HepG2 (cell line): ENCODE results near the gene NKD1. TPM values are rescaled to one million over a fixed set of nuclear protein-coding genes. Genes with fewer than 3 reads are reported as not detected.

ENCODE experiments used
- ARNT2 ChIP-seq: sonication (generic); formaldehyde crosslinking; IDR thresholded peaks from 2 replicates; pipeline ENCODE4 v1.8.0; 2022; ENCODE audit warnings: mild to moderate bottlenecking, low read depth, missing genetic modification reagents, moderate library complexity
- BRD4 ChIP-seq: sonication (generic); formaldehyde crosslinking; IDR thresholded peaks from 2 replicates; pipeline ENCODE4 v1.4.0; 2020; ENCODE audit warnings: missing genetic modification reagents
- CAMTA2 ChIP-seq: sonication (generic); formaldehyde crosslinking; IDR thresholded peaks from 2 replicates; pipeline ENCODE4 v1.4.0; 2020; ENCODE audit warnings: mild to moderate bottlenecking, missing genetic modification reagents, borderline replicate concordance
- CEBPG ChIP-seq: IDR thresholded peaks from 2 replicates; pipeline ENCODE4 v1.6.1; 2016
- CENPT ChIP-seq: sonication (generic); formaldehyde crosslinking; IDR thresholded peaks from 2 replicates; pipeline ENCODE4 v1.8.0; 2022; ENCODE audit warnings: low read depth, mild to moderate bottlenecking, moderate library complexity, missing genetic modification reagents
- EED ChIP-seq: sonication (generic); formaldehyde crosslinking; IDR thresholded peaks from 2 replicates; pipeline ENCODE4 v1.5.0; 2020; ENCODE audit warnings: mild to moderate bottlenecking, missing genetic modification reagents
- EZH2 ChIP-seq: conservative IDR thresholded peaks from 2 replicates; pipeline ENCODE4 v1.6.1; 2012; ENCODE audit warnings: mild to moderate bottlenecking, low read depth, low read length, moderate library complexity
- GZF1 ChIP-seq: sonication (generic); formaldehyde crosslinking; IDR thresholded peaks from 2 replicates; pipeline ENCODE4 v1.5.1; 2020; ENCODE audit warnings: mild to moderate bottlenecking, missing genetic modification reagents
- HNRNPL ChIP-seq: fragments of 200-400 bp; formaldehyde crosslinking; IDR thresholded peaks from 2 replicates; pipeline ENCODE4 v1.6.1; 2017; ENCODE audit warnings: mild to moderate bottlenecking, low read depth, low read length
- HOXA5 ChIP-seq: sonication (generic); formaldehyde crosslinking; IDR thresholded peaks from 2 replicates; pipeline ENCODE4 v1.4.0; 2020; ENCODE audit warnings: missing genetic modification reagents
- IKZF1 ChIP-seq: fragments of 450-650 bp; IDR thresholded peaks from 2 replicates; pipeline ENCODE4 v1.7.1; 2016
- JDP2 ChIP-seq: sonication (generic); formaldehyde crosslinking; IDR thresholded peaks from 2 replicates; pipeline ENCODE4 v1.8.1; 2022; ENCODE audit warnings: missing genetic modification reagents, borderline replicate concordance
- LCORL ChIP-seq, 2 experiments: fragments of 450-650 bp in 1 of 2; sonication (generic) in 1 of 2; formaldehyde crosslinking in 1 of 2; IDR thresholded peaks; 2 replicates each; pipeline versions ENCODE4 v1.5.0 to v1.6.1; 2017 to 2020; ENCODE audit warnings: antibody characterized with exemption in 1 of 2, missing genetic modification reagents in 1 of 2
- MTF1 ChIP-seq: sonication (generic); formaldehyde crosslinking; IDR thresholded peaks from 2 replicates; pipeline ENCODE4 v1.5.0; 2020; ENCODE audit warnings: missing genetic modification reagents
- MZF1 ChIP-seq: sonication (generic); formaldehyde crosslinking; IDR thresholded peaks from 2 replicates; pipeline ENCODE4 v1.8.1; 2023; ENCODE audit warnings: mild to moderate bottlenecking, missing genetic modification reagents, borderline replicate concordance
- NFATC3 ChIP-seq: sonication (generic); formaldehyde crosslinking; IDR thresholded peaks from 2 replicates; pipeline ENCODE4 v1.5.1; 2020; ENCODE audit warnings: mild to moderate bottlenecking, missing genetic modification reagents
- NPAS2 ChIP-seq: sonication (generic); formaldehyde crosslinking; IDR thresholded peaks from 2 replicates; pipeline ENCODE4 v1.8.0; 2022; ENCODE audit warnings: mild to moderate bottlenecking, missing genetic modification reagents, borderline replicate concordance
- PAX8 ChIP-seq: sonication (generic); formaldehyde crosslinking; IDR thresholded peaks from 2 replicates; pipeline ENCODE4 v1.8.0; 2022; ENCODE audit warnings: mild to moderate bottlenecking, missing genetic modification reagents, borderline replicate concordance
- RFX5 ChIP-seq: IDR thresholded peaks from 2 replicates; pipeline ENCODE4 v1.6.1; 2011; ENCODE audit warnings: low read depth, low read length, improper control_type of control experiment
- SOX5 ChIP-seq: IDR thresholded peaks from 2 replicates; pipeline ENCODE4 v1.6.1; 2016; ENCODE audit warnings: borderline replicate concordance
- SP5 ChIP-seq: IDR thresholded peaks from 2 replicates; pipeline ENCODE4 v1.6.1; 2016; ENCODE audit warnings: low read depth, borderline replicate concordance
- ZEB1 ChIP-seq: IDR thresholded peaks from 2 replicates; pipeline ENCODE4 v1.6.1; 2012; ENCODE audit warnings: mild to moderate bottlenecking, low read depth, inconsistent platforms; ENCODE audit not compliant: insufficient replicate concordance
- ZFP1 ChIP-seq: IDR thresholded peaks from 2 replicates; pipeline ENCODE4 v1.6.1; 2016
- ZFP90 ChIP-seq: sonication (generic); formaldehyde crosslinking; IDR thresholded peaks from 2 replicates; pipeline ENCODE4 v1.8.0; 2022; ENCODE audit warnings: missing genetic modification reagents, mild to moderate bottlenecking, inconsistent platforms, borderline replicate concordance
- ZMYM4 ChIP-seq: sonication (generic); formaldehyde crosslinking; IDR thresholded peaks from 2 replicates; pipeline ENCODE4 v1.8.1; 2023; ENCODE audit warnings: mild to moderate bottlenecking, missing genetic modification reagents
- ZNF143 ChIP-seq: sonication (generic); formaldehyde crosslinking; IDR thresholded peaks from 2 replicates; pipeline ENCODE4 v1.4.0; 2020; ENCODE audit warnings: missing genetic modification reagents
- ZNF383 ChIP-seq: sonication (generic); formaldehyde crosslinking; IDR thresholded peaks from 2 replicates; pipeline ENCODE4 v1.4.0; 2020; ENCODE audit warnings: missing genetic modification reagents, mild to moderate bottlenecking, borderline replicate concordance
- ZNF563 ChIP-seq: sonication (generic); formaldehyde crosslinking; IDR thresholded peaks from 2 replicates; pipeline ENCODE4 v1.8.0; 2022; ENCODE audit warnings: mild to moderate bottlenecking, moderate library complexity, missing genetic modification reagents
- polyA plus RNA-seq, 8 experiments: library from polyadenylated mRNA; depleted of rRNA in 3 of 8; stranded (reverse) in 7 of 8; unstranded in 1 of 8; fragments of >200 nt; fragmentation: Illumina TruSeq in 4 of 8; extraction: Trizol in 4 of 8; gene quantifications; 2 replicates each; pipeline versions ENCODE4 v1.2.1 to v1.2.3, GENCODE V29; 2011 to 2016; ENCODE audit warnings: low read depth in 4 of 8, missing spikeins in 1 of 8, mixed read lengths in 1 of 8; ENCODE audit not compliant: insufficient read depth in 1 of 8
- total RNA-seq, 5 experiments: library from RNA; depleted of rRNA; stranded (reverse); fragments of >200 nt; fragmentation: Illumina TruSeq; extraction: Trizol; gene quantifications; 2 replicates each; pipeline ENCODE4 v1.2.3, GENCODE V29; 2016; ENCODE audit warnings: low read depth in 1 of 5
- TF ChIP-seq, protein P1 (sequence below): sonication (generic); formaldehyde crosslinking; IDR thresholded peaks from 2 replicates; pipeline ENCODE4 v1.9.0; 2022; ENCODE audit warnings: low read depth, missing genetic modification reagents
- TF ChIP-seq, protein P2 (sequence below): sonication (generic); formaldehyde crosslinking; IDR thresholded peaks from 2 replicates; pipeline ENCODE4 v1.4.0; 2020; ENCODE audit warnings: mild to moderate bottlenecking, missing genetic modification reagents

NKD1 gene
- total and polyA plus RNA-seq, 2 of the 13 experiments (the other 11 are each of a cell fraction or from before 2014, with no cell fraction given) = 70.4 to 121 TPM

DNA sequence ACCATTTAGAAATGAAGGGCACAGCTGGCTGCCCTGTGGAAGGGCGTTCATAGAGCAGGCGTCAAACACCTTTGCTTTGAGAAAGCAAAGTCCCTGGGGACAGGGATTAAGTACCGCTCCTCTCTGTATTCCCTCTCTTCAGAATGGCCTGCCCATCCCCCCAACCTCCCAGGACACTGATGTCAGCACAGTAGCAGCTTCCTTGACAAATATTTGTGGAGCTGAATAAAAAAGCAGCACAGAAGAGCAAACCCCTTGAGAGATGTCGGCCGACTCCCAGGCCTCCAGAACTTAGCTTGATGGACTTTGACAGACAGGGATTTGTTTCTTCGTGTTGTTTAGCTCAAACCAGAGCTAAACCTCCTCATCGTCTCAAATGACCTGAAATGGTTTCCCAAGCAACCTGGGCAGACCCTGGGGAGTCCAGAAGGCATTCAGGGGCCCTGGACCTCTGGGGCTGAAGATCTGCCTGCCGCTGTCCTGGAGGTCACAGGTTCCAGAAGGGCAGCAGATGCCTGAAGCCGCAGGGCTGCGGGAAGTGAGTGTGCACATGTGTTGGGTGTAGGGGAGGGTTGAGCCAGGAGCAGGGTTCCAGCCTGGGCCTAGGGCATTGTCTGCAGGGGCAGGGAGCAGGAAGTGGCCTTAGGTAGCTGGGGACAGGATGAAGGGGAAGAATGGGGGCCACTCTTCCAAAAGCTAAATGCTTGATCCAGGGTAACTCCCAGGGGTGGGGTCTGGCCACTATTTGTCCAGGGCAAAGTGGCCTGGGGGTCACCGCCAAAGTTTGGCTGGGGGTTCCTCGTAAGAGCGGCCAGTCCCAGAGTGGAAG, 42.3 kb upstream of the NKD1 start (continued):
- TF ChIP-seq ZFP90 (CRISPR knock-in tag) (0 out of 2 replicates have a peak, but pooled peaks have one; percentile 16), PAX8 (CRISPR knock-in tag) (no peak), ARNT2 (CRISPR knock-in tag) (peak; percentile 42; the same call in 1 of the 2 replicates), CEBPG (CRISPR knock-in tag) (no peak; the same call in 1 of the 2 replicates), GZF1 (no peak), ZNF383 (no peak), NPAS2 (no peak), CENPT (CRISPR knock-in tag) (no peak), HNRNPL (peak; percentile 87), LCORL (IDR thresholded peaks at IDR 0.05) (no peak), LCORL (CRISPR knock-in tag; IDR thresholded peaks at IDR 0.05) (0 out of 2 replicates have a peak, but pooled peaks have one; percentile 19), RFX5 (no peak), CAMTA2 (CRISPR knock-in tag) (no peak), ZEB1 (peak; percentile 52), MTF1 (no peak), HOXA5 (CRISPR knock-in tag) (no peak), JDP2 (CRISPR knock-in tag) (no peak), SP5 (CRISPR knock-in tag) (no peak), EZH2 (no peak), IKZF1 (no peak), ZNF143 (CRISPR knock-in tag) (peak; percentile 42), MZF1 (CRISPR knock-in tag) (0 out of 2 replicates have a peak, but pooled peaks have one; percentile 78), ZNF563 (CRISPR knock-in tag) (no peak), EED (CRISPR knock-in tag) (no peak; the same call in 1 of the 2 replicates), ZMYM4 (CRISPR knock-in tag) (no peak; the same call in 1 of the 2 replicates), ZFP1 (CRISPR knock-in tag) (no peak), BRD4 (CRISPR knock-in tag) (peak; percentile 72; the same call in 1 of the 2 replicates), NFATC3 (no peak; the same call in 1 of the 2 replicates), SOX5 (CRISPR knock-in tag) (peak; percentile 62; the same call in 1 of the 2 replicates)
- TF ChIP-seq, protein P1, sequence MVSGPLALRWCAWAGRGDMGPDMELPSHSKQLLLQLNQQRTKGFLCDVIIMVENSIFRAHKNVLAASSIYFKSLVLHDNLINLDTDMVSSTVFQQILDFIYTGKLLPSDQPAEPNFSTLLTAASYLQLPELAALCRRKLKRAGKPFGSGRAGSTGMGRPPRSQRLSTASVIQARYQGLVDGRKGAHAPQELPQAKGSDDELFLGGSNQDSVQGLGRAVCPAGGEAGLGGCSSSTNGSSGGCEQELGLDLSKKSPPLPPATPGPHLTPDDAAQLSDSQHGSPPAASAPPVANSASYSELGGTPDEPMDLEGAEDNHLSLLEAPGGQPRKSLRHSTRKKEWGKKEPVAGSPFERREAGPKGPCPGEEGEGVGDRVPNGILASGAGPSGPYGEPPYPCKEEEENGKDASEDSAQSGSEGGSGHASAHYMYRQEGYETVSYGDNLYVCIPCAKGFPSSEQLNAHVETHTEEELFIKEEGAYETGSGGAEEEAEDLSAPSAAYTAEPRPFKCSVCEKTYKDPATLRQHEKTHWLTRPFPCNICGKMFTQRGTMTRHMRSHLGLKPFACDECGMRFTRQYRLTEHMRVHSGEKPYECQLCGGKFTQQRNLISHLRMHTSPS (CRISPR knock-in tag) = no peak
- TF ChIP-seq, protein P2, sequence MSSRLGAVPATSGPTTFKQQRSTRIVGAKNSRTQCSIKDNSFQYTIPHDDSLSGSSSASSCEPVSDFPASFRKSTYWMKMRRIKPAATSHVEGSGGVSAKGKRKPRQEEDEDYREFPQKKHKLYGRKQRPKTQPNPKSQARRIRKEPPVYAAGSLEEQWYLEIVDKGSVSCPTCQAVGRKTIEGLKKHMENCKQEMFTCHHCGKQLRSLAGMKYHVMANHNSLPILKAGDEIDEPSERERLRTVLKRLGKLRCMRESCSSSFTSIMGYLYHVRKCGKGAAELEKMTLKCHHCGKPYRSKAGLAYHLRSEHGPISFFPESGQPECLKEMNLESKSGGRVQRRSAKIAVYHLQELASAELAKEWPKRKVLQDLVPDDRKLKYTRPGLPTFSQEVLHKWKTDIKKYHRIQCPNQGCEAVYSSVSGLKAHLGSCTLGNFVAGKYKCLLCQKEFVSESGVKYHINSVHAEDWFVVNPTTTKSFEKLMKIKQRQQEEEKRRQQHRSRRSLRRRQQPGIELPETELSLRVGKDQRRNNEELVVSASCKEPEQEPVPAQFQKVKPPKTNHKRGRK = no peak
